Measurements from ENCODE around the gene ADGRL1.
"Not testable (repeated sequence)": the region's sequence is repeated elsewhere in the genome, so short reads cannot be mapped to it uniquely, and the experiment has no call there.

- not testable (repeated sequence) for TF ChIP-seq CTCF (conservative IDR thresholded peaks at IDR 0.05; ENCODE audit: low read length); EZH2phosphoT487 (IDR thresholded peaks at IDR 0.05; ENCODE audit: borderline replicate concordance, low read depth, low read length)
These were observed 339 bp upstream of the ADGRL1 start for GRCh38 chr19:14206308-14206707.

Data from OCI-LY7 (cell line).